HG03045 (cell line): Measurements from ENCODE around the gene ANKRD61.
"Not testable (repeated sequence)": the region's sequence is repeated elsewhere in the genome, so short reads cannot be mapped to it uniquely, and the experiment has no call there.

Experiments used
- ATAC-seq: cut with Tn5 transposase; IDR thresholded peaks from one replicate; pipeline ENCODE4 v1.9.1; 2021; ENCODE audit warnings: mild to moderate bottlenecking, moderate library complexity; ENCODE audit not compliant: unreplicated experiment

The ANKRD61 gene

GRCh38 chr7:6030988-6031387 lies at the start of gene ANKRD61:
Gene ANKRD61 (plus strand): TSS chr7:6031376. CDS start chr7:6031376, 0 bp downstream.
- no peak for ATAC-seq

DNA sequence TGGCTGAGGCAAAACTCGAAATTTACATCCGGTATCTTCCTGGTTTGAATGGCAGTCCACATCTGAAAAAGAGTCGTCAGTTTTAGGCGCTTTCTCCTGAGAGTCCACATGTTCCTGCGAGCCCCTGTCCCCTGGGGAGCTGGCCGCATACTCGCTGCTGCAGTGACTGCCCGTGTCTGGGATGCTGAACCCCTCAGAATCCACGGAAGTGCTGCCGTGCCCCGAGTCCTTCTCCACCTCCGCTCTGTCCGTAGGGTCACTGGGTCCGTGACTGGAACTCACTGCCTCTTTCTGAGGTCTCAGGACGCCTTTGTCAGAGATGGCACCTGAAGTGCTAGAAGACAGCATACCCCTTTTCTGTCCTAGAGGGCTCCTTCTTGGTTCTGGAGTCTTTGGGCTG lies 44.1 kb upstream of the ANKRD61 start:
- ATAC-seq: not testable (repeated sequence)

GRCh38 chr7:5997210-5997808 lies 33.9 kb upstream of the ANKRD61 start:
- no peak for ATAC-seq

- ATAC-seq: no peak
These were observed 23.8 kb upstream of the ANKRD61 start for GRCh38 chr7:6007386-6007785.

DNA sequence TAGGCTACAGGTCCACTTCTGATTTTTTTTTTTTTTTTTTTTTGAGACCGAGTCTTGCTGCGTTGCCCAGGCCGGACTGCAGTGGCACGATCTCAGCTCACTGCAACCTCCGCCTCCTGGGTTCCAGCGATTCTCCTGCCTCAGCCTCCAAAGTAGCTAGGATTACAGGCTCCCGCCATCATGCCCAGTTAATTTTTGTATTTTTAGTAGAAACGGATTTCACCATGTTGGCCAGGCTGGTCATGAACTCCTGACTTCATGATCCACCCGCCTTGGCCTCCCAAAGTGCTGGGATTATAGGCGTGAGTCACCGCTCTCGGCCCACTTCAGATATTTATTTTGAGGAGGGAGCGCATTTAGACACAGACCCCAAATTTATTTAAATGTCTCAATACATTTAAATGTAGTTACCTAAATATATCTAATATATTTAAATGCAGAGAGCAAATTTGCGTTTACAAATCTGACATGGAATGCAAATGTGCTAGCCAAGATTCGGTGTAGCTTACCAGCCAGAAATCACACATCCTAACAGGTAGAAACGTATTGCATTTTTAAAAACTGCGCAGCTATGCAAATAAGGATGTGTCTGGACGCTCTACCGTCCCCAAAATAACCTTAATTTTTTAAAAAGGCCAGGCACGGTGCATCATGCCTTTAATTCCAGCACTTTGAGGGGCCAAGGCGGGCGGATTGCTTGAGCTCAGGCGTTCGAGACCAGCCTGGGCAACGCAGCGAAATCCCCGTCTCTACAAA lies 23.2 kb upstream of the ANKRD61 start:
- ATAC-seq: not testable (repeated sequence)

- ATAC-seq: peak; percentile 97
These were observed 22.2 kb upstream of the ANKRD61 start, which contains the start of the genes AIMP2 and PMS2 for GRCh38 chr7:6008668-6009611. Gene AIMP2 (plus strand): TSS chr7:6009272. CDS start chr7:6009364, 92 bp downstream. Gene PMS2 (minus strand): TSS chr7:6009049. CDS start chr7:6009019, 30 bp downstream.

GRCh38 chr7:6010370-6010769 lies 20.8 kb upstream of the ANKRD61 start:
- not testable (repeated sequence) for ATAC-seq

- ATAC-seq: no peak
These were observed 19.6 kb upstream of the ANKRD61 start for GRCh38 chr7:6011541-6011940.

DNA sequence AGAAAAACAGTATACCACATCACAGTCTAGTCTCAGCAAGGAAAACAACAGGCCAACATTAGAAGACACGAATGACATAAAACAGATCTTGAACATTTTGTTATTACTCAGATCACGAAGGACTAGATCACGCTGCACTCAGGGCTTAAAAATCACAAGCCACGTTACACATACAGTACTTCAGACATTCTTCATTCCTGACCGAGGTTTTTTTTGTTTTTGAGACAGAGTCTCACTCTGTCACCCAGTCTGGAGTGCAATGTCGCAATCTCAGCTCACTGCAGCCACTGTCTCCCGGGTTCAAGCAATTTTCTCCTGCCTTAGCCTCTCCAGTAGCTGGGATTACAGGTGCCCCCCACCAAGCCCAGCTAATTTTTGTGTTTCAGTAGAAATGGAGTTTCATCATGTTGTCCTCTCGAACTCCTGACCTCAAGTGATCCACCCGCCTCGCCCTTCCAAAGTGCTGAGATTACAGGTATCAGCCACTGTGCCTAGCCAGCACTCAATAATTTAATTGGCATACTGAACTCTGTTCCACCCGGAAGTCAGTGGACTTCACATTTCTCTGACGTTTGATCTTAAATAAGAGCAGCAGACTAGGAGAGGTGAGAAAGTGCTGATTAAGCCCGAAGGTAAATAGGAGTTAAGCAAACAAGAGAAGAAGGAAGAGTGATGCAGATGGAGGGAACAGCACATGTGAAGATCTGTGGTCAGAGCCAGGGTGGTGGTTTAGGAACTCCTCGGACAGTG lies 18.6 kb upstream of the ANKRD61 start:
- ATAC-seq: no peak

GRCh38 chr7:6015917-6016652 lies 15.1 kb upstream of the ANKRD61 start:
- no peak for ATAC-seq

GRCh38 chr7:6016653-6016966 lies 14.6 kb upstream of the ANKRD61 start:
- no peak for ATAC-seq

DNA sequence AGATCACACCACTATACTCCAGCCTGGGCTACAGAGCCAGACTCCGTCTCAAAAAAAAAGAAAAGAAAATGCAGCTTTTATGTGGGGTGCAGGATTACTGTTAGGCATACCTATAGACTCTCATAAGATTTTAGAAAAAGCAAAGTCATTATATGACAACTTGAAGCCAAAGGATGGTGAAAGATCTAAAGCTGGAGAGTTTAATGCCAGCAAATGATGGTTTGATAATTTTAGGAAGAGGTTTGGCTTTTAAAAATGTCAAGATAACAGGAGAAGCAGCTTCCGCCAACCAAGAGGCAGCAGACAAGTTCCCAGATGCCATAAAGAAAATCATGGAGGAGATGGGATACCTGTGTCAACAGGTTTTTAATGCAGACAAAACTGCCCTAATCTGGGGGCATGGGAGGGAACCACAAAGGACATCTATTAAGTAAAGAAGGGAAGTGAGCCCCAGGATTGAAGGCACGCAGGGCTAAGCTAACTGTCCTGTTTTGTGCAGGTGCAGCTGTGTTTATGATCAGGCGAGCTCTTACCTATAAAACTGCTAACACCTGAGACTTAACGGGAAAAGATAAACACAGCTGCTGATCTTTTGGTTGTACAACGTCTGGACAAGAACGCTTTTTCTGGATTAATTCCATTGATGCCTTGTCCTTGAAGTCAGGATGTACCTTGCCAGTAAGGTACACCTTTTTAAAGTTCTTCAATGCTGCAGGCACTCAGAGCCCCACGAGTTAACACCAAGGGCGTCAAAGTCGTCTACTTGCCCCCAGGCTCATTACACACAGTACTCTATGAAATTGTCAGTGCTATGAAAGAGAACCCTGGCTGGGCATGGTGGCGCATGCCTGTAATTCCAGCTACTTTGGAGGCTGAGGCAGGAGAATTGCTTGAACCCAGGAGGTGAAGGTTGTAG lies 10.5 kb upstream of the ANKRD61 start:
- ATAC-seq: no peak

DNA sequence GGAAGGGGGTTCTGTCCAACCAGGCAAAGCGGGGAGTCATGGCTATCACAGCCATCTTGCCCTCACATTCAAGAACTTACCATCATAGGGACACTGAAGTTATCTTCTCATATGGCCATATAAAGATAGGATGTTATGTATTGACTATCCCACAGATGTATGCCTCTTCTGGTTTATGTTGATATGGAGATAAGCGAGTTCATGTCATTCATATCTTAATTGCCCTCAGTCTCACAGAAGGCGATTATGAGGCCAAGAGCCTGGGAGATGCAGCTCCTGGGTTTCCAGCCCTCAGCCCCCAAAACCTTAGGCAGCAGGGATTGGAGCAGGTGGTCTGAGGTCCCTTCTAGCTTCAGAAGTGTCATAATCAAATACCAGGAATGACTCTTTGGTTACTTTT lies 8.5 kb upstream of the ANKRD61 start:
- ATAC-seq: no peak

DNA sequence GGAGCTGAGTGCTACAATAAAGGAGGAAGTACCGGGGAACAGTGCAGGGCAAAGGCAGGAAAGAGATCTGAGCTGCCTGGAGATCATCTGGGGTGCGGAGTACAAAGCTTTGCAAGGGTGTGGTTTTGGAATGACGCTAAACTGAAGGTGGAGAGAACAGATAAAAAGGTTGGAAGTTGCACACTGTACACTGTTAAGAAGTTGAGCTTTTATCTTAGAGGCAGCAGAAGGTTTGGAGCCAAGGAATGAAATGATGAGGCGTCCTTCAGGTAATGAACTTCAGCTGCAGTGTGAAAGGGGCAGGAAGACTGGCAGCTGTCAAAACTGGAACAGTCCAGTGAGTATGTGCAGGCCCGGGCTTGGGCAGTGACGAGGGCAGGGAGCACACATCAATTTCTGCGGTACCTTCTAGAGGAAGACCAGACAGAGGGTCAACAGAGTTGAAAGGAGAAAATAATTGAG lies 7.2 kb upstream of the ANKRD61 start:
- ATAC-seq: no peak

DNA sequence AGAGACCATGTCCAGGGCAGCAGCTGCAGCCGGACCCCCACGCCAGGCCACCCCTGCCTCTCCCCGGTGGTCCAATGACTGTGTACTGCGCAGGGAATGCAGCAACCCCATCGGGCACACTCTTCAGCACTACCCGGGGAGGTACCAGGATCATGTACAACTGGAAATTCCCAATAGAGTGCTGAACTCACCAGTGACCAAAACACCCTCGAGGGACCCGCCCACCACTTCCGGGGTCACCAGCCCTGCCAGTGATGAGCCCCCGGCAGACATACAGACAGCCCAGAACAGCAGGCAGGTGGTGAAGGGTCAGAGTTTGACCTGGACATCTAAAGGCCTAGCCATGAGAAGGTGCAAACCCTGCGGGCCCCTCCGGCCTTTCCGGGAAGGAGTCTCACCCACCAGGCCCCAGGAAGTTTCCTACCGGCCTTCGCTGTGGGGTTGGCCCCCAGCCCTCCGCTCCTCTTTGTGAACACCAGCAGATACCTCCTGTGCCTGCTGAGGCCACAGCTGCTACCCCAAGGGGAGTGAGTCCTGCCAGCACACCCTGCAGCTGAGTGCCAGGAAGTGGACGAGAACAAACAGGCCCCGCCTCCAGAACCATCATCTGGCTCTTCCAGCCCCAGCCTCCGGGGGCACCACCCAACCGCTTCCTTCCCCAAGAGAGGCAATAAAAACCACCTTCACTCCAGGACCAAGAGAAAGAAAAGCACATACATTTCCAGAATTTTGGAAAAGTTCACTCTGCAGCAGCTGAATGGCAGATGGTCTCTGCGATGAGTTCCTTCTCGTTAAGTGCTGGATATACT lies 5.0 kb upstream of the ANKRD61 start:
- ATAC-seq: peak; percentile 71

DNA sequence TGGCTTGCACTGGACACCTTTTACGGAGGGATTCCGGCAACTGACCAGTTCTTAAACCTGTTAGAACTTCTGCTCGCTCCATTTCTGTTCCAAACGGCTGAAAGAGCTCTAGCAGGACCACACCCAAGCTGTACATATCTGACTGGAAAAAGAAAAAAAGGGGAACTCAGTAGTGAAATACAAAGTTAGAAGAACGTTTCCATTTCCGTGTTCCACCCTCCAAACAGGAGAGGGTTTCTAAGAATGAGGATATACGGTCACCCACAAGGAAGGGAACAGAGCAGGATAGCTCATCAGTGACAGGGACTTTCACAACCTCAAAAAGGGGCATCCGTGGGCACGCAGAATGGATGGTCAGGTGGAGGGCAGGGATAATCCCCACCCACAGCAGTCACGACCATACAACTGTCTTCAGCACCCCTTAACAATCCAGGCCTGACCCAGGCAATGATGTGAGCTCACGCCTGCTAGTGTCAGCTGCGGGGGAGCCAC lies 4.3 kb upstream of the ANKRD61 start:
- peak; percentile 33 for ATAC-seq

GRCh38 chr7:6027806-6028365 lies 3.3 kb upstream of the ANKRD61 start:
- no peak for ATAC-seq

- ATAC-seq: no peak
These were observed 2.6 kb upstream of the ANKRD61 start for GRCh38 chr7:6028563-6028962.
